GM18517 (cell line): ENCODE results near the gene UBALD1.

Experiments
- ATAC-seq: cut with Tn5 transposase; IDR thresholded peaks from one replicate; pipeline ENCODE4 v1.9.1; 2021; ENCODE audit warnings: mild to moderate bottlenecking, moderate library complexity; ENCODE audit not compliant: unreplicated experiment

The UBALD1 gene

DNA sequence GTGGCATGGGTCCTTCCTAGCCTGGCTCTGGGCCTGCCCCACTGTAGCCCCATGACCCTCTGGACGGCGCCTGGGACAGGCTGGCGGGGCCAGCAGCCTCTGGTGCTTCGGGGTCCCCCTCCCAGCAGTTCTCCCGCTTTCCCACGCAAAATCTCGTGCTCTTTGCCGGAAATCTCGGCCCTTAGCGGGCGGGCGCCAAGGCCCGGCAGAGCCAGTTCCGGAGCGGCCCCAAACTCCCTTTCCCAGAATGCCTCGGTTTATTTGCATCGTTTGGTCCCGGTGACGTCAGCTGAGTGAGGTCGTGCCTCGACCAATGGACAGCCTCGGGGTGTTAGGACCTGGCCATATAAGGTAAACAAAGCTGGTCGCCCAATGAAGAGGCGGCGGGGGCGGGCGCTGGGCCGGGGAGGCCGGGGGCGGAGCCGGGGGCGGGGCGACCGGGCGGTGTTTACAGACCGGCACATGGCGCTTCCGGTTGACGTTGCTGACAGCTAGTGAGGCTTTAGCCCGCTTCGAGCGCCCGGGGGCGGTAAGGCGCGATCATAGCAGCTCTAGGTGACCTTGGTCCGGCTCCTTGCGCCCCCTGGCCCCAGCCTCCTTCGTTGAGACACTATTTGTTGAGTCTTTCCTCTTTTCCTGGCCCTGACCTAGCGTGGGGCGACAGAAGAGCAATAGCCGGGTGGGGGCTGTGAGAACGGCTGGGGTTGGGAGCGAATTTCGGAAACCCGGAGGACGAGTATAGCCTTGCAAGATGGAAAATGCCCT lies 1.5 kb upstream of the UBALD1 start:
- ATAC-seq, result peak; percentile 80

- ATAC-seq, result no peak
These were observed 827 bp upstream of the UBALD1 start for GRCh38 chr16:4615384-4616046.

DNA sequence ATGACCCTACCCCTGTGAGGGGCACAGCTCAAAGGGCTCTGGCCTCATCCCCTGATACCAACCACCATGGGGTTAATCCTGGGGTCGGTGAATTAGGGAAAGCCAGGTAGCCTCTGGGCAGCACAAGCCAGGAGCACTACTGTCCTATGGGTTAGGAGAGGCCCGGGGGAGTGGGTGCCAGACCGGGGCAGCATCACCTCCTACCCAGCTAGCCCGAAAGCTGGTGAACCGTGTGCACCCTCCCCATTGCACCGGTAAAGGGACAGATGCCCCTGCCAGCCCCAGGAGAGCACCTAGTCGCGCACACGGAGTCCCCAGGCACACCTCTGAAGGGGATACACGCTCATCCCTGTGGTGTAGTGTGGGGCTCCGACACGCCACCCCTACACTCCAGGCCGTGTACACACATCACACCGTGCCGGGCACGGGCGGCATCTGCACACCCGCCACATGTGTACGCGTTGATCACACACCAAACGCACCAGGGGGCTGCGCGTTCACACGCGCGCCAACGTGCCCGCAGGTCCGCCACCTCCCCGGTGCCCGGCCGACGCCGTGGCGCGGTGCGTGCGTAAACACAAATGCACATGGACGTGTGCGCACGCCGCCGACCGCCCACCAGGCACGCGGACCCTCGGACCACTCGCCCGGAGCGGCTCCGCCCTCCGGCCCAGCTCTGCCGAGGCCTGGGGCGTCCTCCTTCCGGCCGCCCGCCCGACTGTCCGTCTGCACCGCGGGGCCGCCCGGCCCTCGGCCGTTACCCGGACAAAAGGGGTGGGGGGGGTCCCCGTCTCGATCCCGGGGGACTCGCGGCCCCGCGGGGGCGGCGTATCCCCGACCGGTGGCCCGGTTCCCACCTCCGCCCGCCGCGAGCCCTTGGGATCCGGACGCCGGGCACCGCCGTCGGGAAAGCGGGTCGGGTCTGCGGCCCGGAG lies 785 bp downstream of the UBALD1 start:
- ATAC-seq, result no peak

DNA sequence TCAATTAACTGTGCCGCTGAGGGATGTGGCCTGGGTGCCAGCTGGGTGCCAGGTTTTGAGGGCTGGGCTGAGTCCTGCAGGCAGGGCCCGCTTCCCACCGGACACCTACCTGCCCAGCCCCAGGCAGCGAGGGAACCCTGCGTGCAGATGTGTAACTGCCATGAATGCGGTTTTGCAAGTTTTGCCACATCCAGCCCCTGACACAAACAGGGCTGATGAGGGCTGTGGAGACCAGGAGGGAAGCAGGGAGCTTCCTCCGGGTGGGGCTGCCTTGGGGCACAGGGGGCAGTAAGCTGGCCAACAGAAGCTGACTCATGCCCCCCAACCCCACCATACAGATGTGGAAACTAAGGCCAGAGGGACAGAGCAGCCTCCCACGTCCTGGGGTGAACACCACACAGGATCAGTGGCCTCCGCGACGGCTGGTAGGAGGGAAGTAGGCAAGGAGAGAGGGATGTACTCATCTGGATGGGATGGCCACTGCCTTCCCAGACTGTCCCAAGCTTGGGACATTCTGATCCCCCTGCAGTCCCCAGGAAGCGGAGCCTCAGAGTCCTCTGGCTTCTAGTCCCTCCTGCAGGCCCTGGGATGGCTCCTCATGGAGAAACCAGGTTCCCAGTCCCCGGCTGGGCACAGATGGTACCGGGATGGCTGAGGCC lies 1.6 kb downstream of the UBALD1 start:
- ATAC-seq, result no peak

DNA sequence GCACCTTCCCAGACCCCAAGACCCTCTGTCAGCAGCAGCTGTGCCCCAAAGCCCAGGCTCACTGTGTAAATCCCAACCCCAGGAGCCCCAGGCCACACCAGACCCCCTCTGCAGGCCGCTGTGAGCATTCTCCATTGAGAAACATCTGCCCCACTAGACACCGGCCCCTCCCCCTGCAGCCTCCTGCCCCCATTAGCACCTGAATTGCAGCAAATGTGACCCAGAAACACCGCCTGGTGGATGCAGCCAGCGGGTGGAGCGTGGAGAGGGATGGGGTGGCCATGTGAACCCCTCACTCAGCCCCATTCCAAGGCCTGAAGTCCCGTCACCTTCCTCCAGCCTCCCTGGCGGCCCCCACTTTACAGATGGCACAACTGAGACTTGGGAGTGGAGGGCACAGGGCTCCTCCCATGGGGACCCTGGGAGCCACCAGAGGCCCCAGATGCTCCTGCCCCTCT lies 2.2 kb downstream of the UBALD1 start:
- ATAC-seq, result no peak

- ATAC-seq, result no peak
These were observed 3.2 kb downstream of the UBALD1 start for GRCh38 chr16:4611337-4612021.

DNA sequence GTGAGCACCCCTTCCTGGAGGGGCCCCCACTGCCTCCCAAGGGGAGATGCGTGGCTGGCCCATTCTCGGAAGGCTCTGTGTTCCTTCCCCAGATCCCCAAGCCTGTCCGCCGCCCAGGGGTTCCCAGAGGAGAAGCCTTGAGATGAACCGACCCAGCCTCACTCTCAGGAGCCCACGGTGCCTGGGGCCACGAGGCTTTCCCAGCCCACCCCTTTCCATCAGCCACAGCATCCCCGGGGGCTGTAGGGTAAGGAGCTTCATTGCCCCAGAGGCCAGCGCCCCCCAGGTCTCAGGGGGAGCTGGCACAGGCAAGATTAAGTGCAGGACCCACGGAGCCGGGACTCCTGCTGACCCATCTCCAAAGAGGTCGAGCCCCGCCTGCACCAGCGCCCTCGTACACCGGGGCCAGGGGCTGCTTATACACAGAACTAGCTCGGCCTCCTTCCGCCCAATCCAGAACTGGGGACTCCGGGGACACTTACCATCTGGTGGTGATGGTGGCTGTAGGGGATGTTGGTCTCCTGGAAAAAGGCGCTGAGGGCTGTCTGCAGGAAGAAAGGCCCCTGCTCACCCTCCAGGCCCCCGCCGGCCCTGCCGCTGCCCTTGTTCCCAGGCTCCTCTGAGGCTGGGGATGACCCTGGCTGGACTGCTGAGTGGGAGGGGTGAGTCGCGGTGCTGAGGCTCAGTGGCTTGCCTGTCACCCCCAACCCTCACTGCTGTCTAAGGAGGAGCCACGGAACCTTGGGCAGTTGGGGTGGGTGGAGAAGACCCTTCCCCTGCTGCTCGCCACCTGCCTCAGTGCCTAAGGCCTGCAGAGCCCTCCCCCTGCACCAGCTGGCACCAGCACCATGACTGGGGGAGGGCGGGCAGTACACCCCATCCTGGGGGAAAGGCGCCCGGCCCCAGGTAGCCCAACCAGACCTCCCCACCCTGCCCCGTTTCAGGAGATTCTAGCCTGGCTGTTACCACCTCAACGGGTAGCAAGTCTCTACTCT lies 4.4 kb downstream of the UBALD1 start:
- ATAC-seq, result no peak

DNA sequence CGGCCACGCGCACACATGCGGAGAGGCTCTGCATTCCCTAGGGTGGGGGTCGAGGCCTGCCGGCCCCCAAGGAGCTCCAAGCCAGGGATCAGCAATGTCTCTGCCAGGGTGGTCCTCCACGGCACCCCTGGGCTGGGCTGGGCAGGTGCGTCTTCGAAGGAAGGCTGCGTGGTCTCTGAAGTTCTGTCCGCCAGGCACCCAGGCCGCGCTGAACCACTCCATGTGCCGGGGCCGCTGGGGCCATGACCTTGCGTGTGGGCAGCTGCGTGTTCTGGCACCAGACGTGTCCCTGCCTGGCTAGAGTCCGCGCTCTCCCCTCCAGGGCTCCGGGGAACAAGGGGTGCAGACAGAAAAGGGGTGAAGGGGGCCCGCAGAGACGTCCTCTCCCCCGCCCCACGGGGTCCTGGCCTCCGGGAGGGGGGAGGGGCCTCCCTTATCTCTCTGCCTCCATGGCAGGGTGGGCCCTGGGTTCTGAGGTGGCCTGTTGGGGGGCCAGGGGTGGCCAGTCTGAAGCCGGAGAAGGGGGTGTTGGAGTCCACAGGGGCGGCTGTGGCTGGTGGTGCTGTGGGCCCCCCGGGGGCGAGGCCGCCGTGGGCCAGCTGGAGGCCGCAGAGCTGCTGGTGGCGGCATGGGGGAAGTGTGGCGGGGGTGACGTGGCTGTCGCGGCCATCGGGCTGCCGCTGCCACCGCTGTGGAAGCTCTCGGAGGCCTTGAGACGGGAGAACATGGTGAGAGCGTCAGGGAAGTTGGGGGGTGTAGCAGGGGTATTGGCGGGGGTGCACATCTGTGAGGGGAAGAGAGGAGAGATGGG lies 5.3 kb downstream of the UBALD1 start:
- no peak for ATAC-seq

GRCh38 chr16:4608704-4608980 lies 6.0 kb downstream of the UBALD1 start:
- no peak for ATAC-seq

DNA sequence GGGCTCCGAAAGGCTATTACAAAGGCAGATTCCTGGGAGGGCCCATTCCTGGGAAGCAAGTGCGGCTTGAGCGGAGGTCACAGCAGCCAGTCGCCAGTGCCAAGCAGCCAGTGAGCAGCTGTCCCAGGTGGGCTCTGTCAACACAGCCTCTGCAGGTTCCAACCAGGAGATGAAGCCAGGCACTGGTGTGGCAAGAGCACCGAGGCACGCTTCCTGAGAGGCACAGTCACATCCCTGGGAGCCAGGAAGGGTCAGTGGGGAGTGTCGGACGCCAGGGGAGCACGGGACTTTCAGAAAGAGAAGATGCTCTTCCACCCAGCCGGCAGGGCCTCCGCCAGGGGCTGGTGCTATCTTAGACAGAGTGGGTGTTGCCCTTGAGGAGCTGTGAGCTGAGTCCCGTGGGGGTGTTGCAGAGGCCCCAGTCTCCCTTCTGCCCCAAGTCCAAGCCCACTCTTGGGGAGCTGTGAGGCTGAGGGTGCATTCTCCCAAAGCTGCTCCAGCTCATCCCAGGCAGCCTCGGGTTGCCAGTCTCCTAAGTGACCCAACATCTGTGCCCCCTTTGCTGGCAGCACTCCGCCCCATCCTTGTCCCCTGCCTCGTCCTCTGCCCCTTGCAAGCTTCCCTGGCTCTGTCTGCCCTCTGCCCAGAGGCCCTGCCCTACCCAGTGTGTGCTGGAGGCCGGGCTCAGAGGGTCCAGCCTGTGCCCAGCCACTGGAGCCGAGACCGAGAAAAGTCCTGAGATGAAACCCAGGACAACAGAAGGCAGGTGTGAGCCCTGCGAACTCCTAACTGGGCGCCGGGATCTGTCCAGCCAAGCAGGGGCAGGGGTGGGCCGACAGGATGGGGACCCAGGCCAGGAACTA lies 6.6 kb downstream of the UBALD1 start:
- no peak for ATAC-seq

DNA sequence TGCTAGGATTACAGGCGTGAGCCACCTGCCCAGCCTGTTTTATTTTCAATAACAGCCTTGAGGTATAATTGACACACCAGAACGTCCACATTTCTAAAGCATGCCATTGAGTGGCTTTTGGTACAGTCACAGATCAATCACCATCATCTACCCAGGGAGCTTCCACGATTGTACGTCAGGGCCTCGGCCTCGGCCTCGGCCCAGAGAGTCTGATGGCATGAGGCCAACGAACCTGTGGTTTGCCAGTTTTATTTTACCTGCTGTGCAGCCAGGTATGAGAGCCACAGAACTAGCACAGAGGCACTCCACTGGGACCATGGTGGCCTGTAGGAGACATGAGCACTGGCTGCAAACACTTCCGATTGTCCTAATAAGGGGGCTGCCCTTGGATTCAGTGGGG lies 8.3 kb downstream of the UBALD1 start:
- no peak for ATAC-seq

GRCh38 chr16:4604401-4604800 lies 10.3 kb downstream of the UBALD1 start:
- ATAC-seq, result no peak

- ATAC-seq, result no peak
These were observed 11.0 kb downstream of the UBALD1 start for GRCh38 chr16:4603624-4604170.

DNA sequence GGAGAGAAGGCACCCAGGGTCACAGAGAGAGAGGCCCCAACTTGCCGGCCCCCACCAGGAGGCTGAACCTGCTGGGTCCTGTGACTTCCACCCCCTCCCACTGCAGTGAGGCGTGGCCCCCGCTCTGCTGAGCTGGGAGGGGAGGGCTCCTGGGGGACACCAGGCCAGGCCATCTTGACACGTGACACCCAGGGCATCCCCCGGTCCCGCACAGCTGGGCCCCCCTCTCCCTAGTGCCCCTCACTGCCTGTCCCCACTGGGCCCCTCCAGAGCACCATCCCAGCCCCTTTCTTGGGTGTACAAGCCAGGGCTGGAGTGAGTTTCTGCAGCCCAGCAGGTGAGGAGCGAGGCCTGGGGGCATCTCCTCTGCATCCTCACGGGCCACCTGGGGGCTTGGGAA lies 12.4 kb downstream of the UBALD1 start:
- no peak for ATAC-seq

GRCh38 chr16:4601864-4602186 lies 12.9 kb downstream of the UBALD1 start:
- no peak for ATAC-seq

GRCh38 chr16:4601036-4601863 lies 13.4 kb downstream of the UBALD1 start:
- ATAC-seq, result no peak

- ATAC-seq, result no peak
These were observed 15.1 kb downstream of the UBALD1 start for GRCh38 chr16:4599545-4599944.
